ENCODE measurements around the gene PHF10.
"Not testable (repeated sequence)": the region's sequence is repeated elsewhere in the genome, so short reads cannot be mapped to it uniquely, and the experiment has no call there.

Gene PHF10

GRCh38 chr6:169723200-169723909 is 945 bp downstream of the PHF10 start:
- FAIRE-seq (no peak), DNase-seq (ENCODE audit: low spot score) (peak; percentile 48)

- DNase-seq (ENCODE audit: low spot score) (peak; percentile 61), FAIRE-seq (no peak)
Measured at GRCh38 chr6:169722362-169723199, 1.7 kb downstream of the PHF10 start.

- FAIRE-seq (no peak), DNase-seq (ENCODE audit: low spot score) (no peak)
Measured at GRCh38 chr6:169720207-169720855, 4.0 kb downstream of the PHF10 start.

GRCh38 chr6:169719117-169719516 is 5.2 kb downstream of the PHF10 start:
- no peak for FAIRE-seq
- DNase-seq (ENCODE audit: low spot score): no peak

- DNase-seq (ENCODE audit: low spot score) (no peak), FAIRE-seq (no peak)
Measured at GRCh38 chr6:169714595-169714994, 9.7 kb downstream of the PHF10 start.

GRCh38 chr6:169714178-169714577 is 10.1 kb downstream of the PHF10 start:
- DNase-seq (ENCODE audit: low spot score) (no peak), FAIRE-seq (no peak)

GRCh38 chr6:169710009-169710408 is 14.3 kb downstream of the PHF10 start:
- DNase-seq (ENCODE audit: low spot score): no peak
- no peak for FAIRE-seq

GRCh38 chr6:169709293-169709692 is 15.0 kb downstream of the PHF10 start:
- no peak for FAIRE-seq
- no peak for DNase-seq (ENCODE audit: low spot score)

- DNase-seq (ENCODE audit: low spot score) (no peak), FAIRE-seq (no peak)
Measured at GRCh38 chr6:169707772-169708171, 16.5 kb downstream of the PHF10 start.

- FAIRE-seq (no peak), DNase-seq (ENCODE audit: low spot score) (no peak)
Measured at GRCh38 chr6:169702840-169703246, 21.5 kb downstream of the PHF10 start.

GRCh38 chr6:169701954-169702839 is 22.1 kb downstream of the PHF10 start, which contains the start of the genes C6orf120 and WDR27:
Gene C6orf120, plus strand, starts transcription at chr6:169702126. Its CDS starts 334 bp downstream, at chr6:169702460.
Gene WDR27, minus strand, starts transcription at chr6:169702029. Its CDS starts 13,024 bp downstream, at chr6:169689005.
- no peak for FAIRE-seq
- peak; percentile 96 for DNase-seq (ENCODE audit: low spot score)

GRCh38 chr6:169701311-169701953 is 22.9 kb downstream of the PHF10 start:
- DNase-seq (ENCODE audit: low spot score) (no peak), FAIRE-seq (no peak)

- DNase-seq (ENCODE audit: low spot score) (no peak), FAIRE-seq (no peak)
Measured at GRCh38 chr6:169700296-169700695, 24.0 kb downstream of the PHF10 start.

- not testable (repeated sequence) for DNase-seq (ENCODE audit: low spot score); FAIRE-seq
Measured at GRCh38 chr6:169697115-169697514, 27.2 kb downstream of the PHF10 start.

GRCh38 chr6:169695131-169695530 is 29.2 kb downstream of the PHF10 start:
- FAIRE-seq (no peak), DNase-seq (ENCODE audit: low spot score) (no peak)

GRCh38 chr6:169692516-169692915 is 31.8 kb downstream of the PHF10 start:
- DNase-seq (ENCODE audit: low spot score) (no peak), FAIRE-seq (no peak)

GRCh38 chr6:169691260-169691659 is 33.0 kb downstream of the PHF10 start:
- FAIRE-seq (no peak), DNase-seq (ENCODE audit: low spot score) (no peak)

GRCh38 chr6:169689287-169689686 is 35.0 kb downstream of the PHF10 start:
- FAIRE-seq (no peak), DNase-seq (ENCODE audit: low spot score) (peak; percentile 35)

- DNase-seq (ENCODE audit: low spot score): no peak
- no peak for FAIRE-seq
Measured at GRCh38 chr6:169685860-169686259, 38.4 kb downstream of the PHF10 start.

- DNase-seq (ENCODE audit: low spot score): no peak
- FAIRE-seq: no peak
Measured at GRCh38 chr6:169684056-169684455, 40.2 kb downstream of the PHF10 start.

All from urothelium cell line (cell line).